SK-N-SH treated with all-trans-retinoic acid at 6 μM for 48 hours (cell line): ENCODE results near the gene FANCI.

Experiments used
- BACH2 ChIP-seq: fragments of 250-450 bp; sonication (Bioruptor Pico); IDR thresholded peaks from 2 replicates; pipeline ENCODE4 v1.9.0; 2021; ENCODE audit warnings: mild to moderate bottlenecking, borderline replicate concordance
- ISL1 ChIP-seq: fragments of 250-450 bp; sonication (Bioruptor Pico); IDR thresholded peaks from 2 replicates; pipeline ENCODE4 v2.1.2; 2022; ENCODE audit warnings: mild to moderate bottlenecking, moderate library complexity
- OSR1 ChIP-seq: fragments of 250-450 bp; sonication (Bioruptor Pico); IDR thresholded peaks from 2 replicates; pipeline ENCODE4 v1.8.0; 2022; ENCODE audit warnings: moderate library complexity, mild to moderate bottlenecking, inconsistent platforms
- TSHZ2 ChIP-seq: fragments of 250-450 bp; sonication (Bioruptor Pico); IDR thresholded peaks from 2 replicates; pipeline ENCODE4 v1.5.0; 2020; ENCODE audit warnings: mild to moderate bottlenecking, moderate library complexity
- ZFP30 ChIP-seq: fragments of 450-650 bp; formaldehyde crosslinking; IDR thresholded peaks from 2 replicates; pipeline ENCODE4 v1.5.0; 2022; ENCODE audit warnings: mild to moderate bottlenecking, moderate library complexity

- TF ChIP-seq ISL1 (CRISPR knock-in tag), result no peak
- TF ChIP-seq BACH2, result no peak
- no peak for TF ChIP-seq TSHZ2 (CRISPR knock-in tag)
- TF ChIP-seq ZFP30 (CRISPR knock-in tag), result no peak
- no peak for TF ChIP-seq OSR1
These were observed at the start of gene FANCI for GRCh38 chr15:89243691-89244573.
